ENCODE results near the gene PTAR1.

PTAR1 gene

DNA sequence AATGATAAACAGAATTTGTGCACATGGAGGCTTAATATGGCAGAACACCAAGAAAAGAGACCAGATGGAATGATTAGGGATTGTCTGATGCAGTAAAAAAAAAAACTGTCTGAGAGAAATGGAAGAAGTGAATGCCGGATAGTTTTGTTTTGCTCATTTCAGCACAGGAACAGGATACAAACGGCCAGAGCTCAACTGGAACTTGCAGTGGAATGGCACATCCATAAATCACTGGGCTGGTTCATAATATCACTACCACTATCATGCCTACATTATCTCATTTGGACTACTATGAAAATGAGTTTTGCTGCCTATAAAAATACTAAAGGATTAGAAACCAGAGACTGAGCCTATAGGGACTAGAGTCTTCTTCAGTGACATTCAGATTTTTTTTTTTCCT, 9.7 kb downstream of the PTAR1 start:
- DNase-seq (ENCODE audit: low read depth in 2 of 2) = no peak

DNA sequence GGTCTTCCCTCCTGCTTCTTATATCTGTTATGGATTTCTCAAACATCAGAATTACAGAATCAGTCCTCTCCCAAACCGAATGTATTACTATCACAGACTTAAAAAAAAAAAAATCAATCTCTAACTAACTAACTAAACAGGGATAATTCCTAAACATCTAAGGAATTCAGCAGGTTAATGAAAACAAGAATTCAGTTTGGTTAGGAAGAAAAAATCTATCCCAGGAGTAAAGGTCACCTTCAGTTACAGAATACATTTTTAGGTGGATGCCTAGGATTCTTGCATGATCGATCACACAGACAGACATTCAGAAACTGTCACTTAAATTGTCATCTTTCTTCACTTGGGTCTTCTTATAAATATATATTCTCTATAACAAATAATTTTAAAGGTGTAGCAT, 11.5 kb downstream of the PTAR1 start:
- DNase-seq (ENCODE audit: low read depth in 2 of 2) = no peak

DNA sequence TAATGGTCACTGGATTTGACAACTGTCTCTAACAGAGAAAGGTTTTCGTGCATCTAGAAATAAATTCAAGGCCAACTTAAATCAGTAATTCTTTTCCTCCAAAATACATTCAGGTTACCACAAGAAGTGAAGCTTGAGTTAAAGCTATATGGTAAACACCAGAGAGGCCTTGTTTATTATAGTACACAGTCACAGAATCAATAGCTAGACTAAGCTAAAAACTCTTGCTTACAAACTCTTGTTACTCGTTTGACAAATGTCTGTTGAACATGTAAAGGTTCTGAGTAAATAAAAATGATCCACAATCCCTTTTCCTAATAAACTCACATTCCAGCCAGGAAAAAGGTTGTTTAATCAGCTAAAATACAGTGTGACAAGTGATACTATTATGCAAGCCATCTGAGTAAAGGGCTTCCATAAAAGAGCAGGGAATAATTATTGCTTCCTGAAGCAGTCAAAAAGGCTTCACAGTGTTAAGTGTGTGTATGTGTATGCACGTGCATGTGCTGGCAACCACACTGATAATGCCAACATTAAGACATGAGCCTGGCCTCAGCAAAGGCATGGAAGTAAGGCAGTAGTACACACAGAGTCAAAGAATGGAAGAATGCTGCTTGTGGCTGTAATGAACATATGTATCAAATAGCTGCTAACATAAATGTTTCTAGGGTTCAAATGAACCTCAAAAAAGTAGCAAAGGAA, 12.8 kb downstream of the PTAR1 start:
- no peak for DNase-seq (ENCODE audit: low read depth in 2 of 2)

DNA sequence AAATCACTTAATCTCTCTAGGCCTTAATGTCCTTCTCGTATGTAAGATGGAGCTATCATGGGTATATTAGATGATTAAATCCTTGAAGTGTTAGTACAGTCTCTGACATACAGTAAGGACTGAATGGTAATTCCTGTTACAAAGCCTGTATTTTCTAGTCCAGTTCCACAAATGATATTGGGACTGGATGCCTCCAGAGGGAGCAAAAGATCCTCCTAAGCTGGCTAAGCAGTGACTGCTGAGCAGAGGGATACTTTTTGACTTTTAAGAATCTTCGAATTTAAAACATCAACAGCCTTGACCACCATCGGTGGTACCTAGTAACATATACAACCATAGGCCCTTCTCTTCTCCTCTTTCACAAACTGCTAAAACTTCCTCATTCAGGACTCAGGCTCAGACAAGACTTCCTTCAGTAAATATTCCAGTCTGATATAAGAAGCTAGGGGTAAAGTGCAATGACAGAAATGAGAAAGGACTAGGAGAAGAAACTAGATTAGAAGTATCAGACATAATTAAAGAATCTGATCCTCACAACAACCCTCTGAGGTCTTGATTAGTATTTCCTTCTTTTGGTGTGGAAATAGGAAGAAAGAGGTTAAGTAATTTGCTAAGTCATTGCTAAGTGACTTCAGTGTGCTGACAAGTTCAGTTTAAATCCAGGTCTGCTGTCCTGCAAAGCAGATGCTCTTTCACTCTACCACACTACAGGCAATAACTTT, 13.9 kb downstream of the PTAR1 start:
- DNase-seq (ENCODE audit: low read depth in 2 of 2) = no peak

- no peak for DNase-seq (ENCODE audit: low read depth in 2 of 2)
Measured at GRCh38 chr9:69744688-69745380, 15.0 kb downstream of the PTAR1 start.

GRCh38 chr9:69743930-69744329, 15.9 kb downstream of the PTAR1 start:
- no peak for DNase-seq (ENCODE audit: low read depth in 2 of 2)

- DNase-seq (ENCODE audit: low read depth in 2 of 2) = no peak
Measured at GRCh38 chr9:69740872-69741505, 18.8 kb downstream of the PTAR1 start.

DNA sequence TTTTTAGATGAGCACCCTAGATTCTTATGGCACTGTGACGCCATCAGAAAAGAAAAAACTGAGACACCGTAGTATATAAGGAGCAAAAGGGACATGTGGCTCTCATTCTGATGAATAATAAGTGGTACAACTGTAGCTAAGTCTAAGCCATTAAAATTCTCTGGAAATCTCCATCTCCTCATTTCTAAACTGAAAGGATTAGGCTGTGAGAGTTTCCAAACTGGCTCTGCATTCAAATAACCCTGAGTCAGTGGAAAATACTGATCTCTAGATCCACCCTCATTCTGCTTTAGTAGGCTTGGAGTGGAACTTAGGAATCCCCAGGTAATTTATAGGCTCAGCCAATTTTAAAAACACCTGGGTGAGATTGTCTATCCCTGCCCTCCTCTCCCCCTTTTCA, 28.5 kb downstream of the PTAR1 start:
- no peak for DNase-seq (ENCODE audit: low read depth in 2 of 2)

DNA sequence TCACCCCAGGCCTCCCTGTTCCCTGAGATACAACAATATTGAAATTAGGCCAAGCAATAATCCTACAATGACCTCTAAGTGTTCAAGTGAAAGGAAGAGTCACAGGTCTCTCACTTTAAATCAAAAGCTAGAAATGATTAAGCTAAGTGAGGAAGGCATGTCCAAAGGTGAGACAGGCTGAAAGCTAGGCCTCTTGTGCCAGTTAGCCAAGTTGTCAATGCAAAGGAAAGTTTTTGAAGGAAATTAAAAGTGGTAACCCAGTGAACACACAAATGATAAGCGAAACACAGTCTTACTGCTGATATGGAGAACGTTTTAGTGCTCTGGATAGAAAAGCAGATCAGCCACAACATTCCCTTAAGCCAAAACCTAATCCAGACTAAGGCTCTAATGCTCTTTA, 39.8 kb downstream of the PTAR1 start:
- no peak for DNase-seq (ENCODE audit: low read depth in 2 of 2)

DNA sequence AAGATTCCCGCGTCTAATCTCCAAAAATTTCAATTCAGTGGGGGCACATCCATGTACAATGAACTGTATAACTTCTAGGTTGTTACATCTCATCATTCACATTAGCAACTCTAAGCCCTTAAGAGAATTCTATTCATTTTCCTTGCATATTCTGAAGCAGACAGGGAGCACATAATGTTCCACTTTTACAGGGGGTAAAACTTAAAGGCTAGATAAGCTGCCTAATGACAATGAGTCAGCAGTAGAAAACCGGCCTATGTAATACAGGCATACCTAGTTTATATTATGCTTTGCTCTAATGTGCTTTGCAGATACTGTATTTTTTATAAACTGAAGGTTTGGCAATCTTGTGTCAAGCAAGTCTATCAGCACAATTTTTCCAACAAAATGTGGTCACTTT, 40.4 kb downstream of the PTAR1 start:
- DNase-seq (ENCODE audit: low read depth in 2 of 2) = no peak

DNA sequence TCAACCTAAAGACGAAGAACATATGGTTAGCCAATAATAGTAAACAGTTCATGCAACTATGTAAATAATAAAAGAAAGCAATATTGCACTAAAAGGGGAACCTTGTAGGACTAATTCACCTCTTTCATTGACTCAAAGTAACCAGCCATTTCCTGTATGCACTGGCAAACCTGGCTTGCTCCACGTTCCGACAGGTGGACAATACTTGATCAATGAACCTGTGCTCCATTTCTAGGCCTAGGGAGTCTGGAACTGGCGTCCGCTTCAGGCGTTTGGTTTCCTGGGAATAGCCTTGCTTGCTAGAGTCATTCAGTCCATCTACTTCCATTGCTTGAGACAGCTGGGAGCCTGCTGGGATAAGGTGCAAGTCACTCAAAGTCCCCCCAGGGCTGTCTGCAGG, 41.6 kb downstream of the PTAR1 start:
- DNase-seq (ENCODE audit: low read depth in 2 of 2) = no peak

DNA sequence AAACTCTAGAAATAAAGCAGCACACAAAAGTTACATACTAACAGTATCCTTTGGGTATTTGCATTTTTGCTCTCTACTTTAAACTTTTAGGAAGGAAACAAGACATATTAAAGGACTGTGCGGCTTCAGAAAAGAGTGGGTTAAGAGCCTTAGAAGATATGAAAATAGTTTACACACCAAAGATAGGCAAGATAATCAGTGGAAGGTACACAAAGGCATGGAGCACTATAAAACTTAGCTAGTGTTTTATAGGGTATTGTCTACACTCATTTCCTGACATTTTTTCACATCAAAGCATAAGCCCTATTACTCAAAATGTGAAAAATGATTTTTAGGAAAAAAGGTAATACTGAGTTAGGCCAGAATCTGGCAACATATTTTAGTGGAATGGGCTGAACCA, 44.0 kb downstream of the PTAR1 start:
- no peak for DNase-seq (ENCODE audit: low read depth in 2 of 2)

- DNase-seq (ENCODE audit: low read depth in 2 of 2) = no peak
Measured at GRCh38 chr9:69715096-69715495, 44.7 kb downstream of the PTAR1 start.

GRCh38 chr9:69697475-69697874, 62.3 kb downstream of the PTAR1 start:
- no peak for DNase-seq (ENCODE audit: low read depth in 2 of 2)

GRCh38 chr9:69696802-69697201, 63.0 kb downstream of the PTAR1 start:
- DNase-seq (ENCODE audit: low read depth in 2 of 2) = no peak

DNA sequence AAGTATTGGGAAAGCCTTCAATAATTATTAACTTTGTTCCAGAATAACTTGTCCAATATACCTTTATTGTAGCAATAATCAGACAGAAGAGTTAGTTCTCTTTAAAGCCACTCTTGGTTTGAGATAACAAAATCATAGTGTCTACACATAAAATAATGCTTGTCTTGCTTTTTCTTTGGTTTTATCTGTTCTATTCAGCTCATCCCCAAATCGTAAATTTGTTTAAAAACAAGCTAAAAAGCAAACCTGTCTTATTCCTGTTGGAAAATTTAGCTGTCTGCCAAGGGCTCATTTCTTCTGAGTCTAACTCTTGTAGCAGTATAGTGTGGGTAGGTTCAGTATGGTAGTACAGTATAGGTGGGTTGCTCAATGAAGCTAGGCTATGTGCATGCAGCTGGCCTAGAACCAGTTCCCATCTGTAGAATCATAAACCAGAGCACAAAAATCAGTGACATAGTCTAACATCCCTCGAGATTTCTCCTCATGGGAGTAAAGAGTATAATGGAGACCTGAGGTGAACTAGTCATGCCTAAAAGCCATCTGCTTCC, 69.7 kb downstream of the PTAR1 start:
- no peak for DNase-seq (ENCODE audit: low read depth in 2 of 2)

DNA sequence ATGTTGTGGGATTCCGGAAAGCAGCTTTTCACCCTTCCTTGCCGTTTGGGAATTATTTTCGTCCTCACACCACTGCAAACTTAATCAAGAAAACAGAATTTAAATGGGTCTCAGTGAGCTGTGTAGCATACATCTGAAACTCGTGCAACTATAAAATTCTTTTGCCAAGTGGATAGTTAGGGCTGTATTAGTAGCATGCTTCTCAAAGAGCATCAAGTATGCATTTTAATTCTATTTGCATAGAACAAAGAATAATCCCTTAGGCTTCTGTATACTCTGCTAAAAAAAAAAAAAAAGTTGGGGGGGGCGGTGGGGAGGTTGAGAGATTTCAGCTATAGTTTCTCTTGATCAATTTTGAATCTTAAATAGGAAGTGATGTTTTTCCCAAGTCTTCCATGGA, 75.9 kb downstream of the PTAR1 start:
- DNase-seq (ENCODE audit: low read depth in 2 of 2) = no peak

DNA sequence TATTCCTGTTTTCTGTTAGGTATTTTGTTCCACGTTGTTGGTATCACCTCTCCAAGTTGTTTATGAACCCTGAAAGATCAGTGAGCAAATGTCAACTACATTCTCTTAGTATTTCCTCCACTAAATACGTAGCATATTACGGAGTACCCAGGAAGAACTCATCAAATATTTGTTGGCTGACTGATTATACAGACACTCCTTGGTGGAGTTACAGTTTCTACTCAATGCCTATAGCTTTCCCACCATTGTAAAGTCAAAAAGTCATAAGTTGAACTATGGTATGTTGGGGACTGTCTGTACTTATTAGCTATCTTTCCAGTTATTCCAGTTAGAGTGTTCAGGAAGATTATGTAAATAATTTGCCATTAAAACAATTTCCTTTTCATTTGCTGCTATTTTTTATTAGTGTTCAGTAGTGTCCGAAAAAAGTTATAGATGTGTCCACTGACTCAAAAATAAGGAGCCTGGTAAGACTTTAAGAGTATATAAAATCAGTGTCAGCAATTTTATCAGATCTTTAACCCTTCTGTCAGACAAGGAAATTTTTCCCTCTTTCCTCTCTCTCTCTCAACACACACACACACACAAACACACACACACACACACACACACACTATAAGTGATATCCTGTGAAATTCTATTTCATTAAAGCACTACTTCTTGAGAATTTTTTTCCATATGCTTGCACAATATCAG, 80.8 kb downstream of the PTAR1 start:
- DNase-seq (ENCODE audit: low read depth in 2 of 2) = no peak

- DNase-seq (ENCODE audit: low read depth in 2 of 2) = no peak
Measured at GRCh38 chr9:69677931-69678330, 81.9 kb downstream of the PTAR1 start.

GRCh38 chr9:69675563-69675962, 84.2 kb downstream of the PTAR1 start:
- DNase-seq (ENCODE audit: low read depth in 2 of 2) = no peak

DNA sequence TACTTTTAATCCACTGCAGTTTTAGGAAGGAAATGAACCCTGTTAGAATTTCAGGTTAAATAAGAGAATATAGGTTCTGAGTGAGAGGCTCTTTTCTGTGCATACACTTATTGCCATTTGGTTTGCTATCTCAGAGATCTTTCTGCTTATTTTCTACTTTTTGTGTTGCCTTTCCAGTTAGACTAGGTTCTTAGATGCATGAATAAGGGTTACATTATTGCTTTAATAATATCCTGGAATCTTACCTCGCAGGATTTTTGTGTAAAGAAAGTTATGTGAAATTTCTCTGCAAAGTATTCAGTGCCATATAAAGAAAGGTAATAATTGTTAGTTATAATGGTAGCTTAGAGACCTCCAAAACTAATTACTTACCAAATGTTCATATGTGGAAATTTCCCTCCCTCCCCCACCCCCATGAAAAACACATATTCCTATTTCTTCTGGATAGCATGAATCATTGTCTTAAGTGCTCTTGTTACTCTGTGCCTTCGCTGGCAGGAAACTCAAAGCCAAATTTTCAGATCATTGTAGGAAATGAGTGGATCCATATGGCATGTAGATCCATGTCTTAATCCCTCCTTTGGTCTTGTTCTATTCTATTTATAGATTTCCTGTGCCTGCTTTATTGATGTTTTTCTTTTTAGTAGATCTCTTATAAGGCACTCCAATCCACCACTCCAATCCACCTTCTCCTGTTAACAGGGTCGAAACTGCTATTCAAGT, 84.9 kb downstream of the PTAR1 start:
- DNase-seq (ENCODE audit: low read depth in 2 of 2) = peak; percentile 85

Measured in fibroblast of skin of left biceps (primary cell).